Measurements from ENCODE around the gene TMTC4.

The TMTC4 gene

DNA sequence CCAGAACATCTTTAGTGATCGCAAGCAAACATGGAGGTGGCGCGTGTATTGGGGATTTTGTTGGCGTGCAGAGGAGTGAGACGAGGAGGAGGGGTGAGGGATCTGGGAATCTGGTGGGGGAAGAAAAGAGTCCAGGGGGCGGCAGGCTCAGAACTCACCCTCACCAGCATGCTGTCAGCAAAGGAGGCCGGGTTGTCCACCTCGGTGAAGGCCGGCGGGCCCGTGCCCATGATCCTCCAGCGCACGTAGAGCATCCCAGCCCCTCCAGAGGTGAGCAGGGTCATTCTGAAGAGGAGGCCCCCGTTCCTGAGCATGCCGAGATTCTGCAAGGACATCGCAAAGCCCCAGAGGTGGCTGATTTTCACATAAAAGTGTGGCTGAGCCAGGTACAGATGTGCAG is 37.2 kb downstream of the TMTC4 start:
- H3K9me3 ChIP-seq (ENCODE audit: control insufficient read depth, insufficient read depth, low read depth, low read length): no peaks in the 10 kb centered on the region
- no peaks in the 10 kb centered on the region for H3K4me1 ChIP-seq (ENCODE audit: control insufficient read depth, insufficient read depth, low read length)
- POLR2A ChIA-PET: no interaction called here
- peaks cover 0 to 47% of the 10 kb centered on the region in 2 experiments; a peak in 2 of 3 replicates for H3K36me3 ChIP-seq (ENCODE audit: control insufficient read depth in 2 of 2, insufficient read depth in 1 of 2, low read length in 2 of 2)
- no peak overlapping the region for H3K4me3 ChIP-seq (ENCODE audit: low read depth, low read length)
- no peak for TF ChIP-seq KLF16 (tag by site-specific recombination; IDR thresholded peaks at IDR 0.05)
- TF ChIP-seq KLF1 (tag by site-specific recombination; IDR thresholded peaks at IDR 0.05): no peak
- no peak for TF ChIP-seq ZNF169 (tag by site-specific recombination; IDR thresholded peaks at IDR 0.05)
- TF ChIP-seq ZNF670 (tag by site-specific recombination; IDR thresholded peaks at IDR 0.05; ENCODE audit: low read depth): no peak
- TF ChIP-seq ZNF664 (tag by site-specific recombination; IDR thresholded peaks at IDR 0.05): no peak
- no peak for TF ChIP-seq ZBTB8A (tag by site-specific recombination; IDR thresholded peaks at IDR 0.05)
- no peak for TF ChIP-seq ZNF544 (tag by site-specific recombination; IDR thresholded peaks at IDR 0.05)
- TF ChIP-seq GLIS2 (tag by site-specific recombination; IDR thresholded peaks at IDR 0.05): no peak
- TF ChIP-seq ZNF391 (tag by site-specific recombination; IDR thresholded peaks at IDR 0.05; ENCODE audit: borderline replicate concordance, low read depth): no peak
- TF ChIP-seq, protein P1, sequence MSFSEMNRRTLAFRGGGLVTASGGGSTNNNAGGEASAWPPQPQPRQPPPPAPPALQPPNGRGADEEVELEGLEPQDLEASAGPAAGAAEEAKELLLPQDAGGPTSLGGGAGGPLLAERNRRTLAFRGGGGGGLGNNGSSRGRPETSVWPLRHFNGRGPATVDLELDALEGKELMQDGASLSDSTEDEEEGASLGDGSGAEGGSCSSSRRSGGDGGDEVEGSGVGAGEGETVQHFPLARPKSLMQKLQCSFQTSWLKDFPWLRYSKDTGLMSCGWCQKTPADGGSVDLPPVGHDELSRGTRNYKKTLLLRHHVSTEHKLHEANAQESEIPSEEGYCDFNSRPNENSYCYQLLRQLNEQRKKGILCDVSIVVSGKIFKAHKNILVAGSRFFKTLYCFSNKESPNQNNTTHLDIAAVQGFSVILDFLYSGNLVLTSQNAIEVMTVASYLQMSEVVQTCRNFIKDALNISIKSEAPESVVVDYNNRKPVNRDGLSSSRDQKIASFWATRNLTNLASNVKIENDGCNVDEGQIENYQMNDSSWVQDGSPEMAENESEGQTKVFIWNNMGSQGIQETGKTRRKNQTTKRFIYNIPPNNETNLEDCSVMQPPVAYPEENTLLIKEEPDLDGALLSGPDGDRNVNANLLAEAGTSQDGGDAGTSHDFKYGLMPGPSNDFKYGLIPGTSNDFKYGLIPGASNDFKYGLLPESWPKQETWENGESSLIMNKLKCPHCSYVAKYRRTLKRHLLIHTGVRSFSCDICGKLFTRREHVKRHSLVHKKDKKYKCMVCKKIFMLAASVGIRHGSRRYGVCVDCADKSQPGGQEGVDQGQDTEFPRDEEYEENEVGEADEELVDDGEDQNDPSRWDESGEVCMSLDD (tag by site-specific recombination; IDR thresholded peaks at IDR 0.05): no peak
- no peak for TF ChIP-seq ZNF112 (tag by site-specific recombination; IDR thresholded peaks at IDR 0.05)
- CTCF ChIA-PET: no interaction called here
- H3K27ac ChIP-seq (ENCODE audit: extremely low read depth, low read depth, low read length): no peak overlapping the region

DNA sequence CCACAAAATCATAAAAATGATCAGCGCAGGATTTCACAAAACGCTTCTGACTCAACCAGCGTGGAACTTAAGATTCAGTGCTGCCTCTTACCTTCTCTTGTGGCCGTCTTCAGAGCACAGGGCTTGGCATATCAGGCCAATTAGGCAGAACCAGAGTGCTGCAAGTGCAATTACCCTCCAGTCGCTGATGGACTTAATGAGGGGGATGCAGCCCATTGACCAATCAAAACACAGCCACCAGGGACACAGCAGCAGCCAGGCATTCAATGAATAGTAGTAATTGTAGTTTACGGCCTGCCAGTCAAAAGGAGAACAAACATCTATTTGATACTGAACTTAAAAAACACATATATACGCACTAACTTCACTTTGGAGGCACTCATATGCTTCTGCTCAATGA is 38.2 kb downstream of the TMTC4 start:
- no peak overlapping the region for H3K27ac ChIP-seq (ENCODE audit: extremely low read depth, low read depth, low read length)
- no peak overlapping the region for H3K4me3 ChIP-seq (ENCODE audit: low read depth, low read length)
- ChIA-PET POLR2A (no interaction called here), CTCF (no interaction called here)
- H3K36me3 ChIP-seq (ENCODE audit: control insufficient read depth in 2 of 2, insufficient read depth in 1 of 2, low read length in 2 of 2): peaks cover 0 to 43% of the 10 kb centered on the region in 2 experiments; a peak in 2 of 3 replicates
- no peaks in the 10 kb centered on the region for H3K4me1 ChIP-seq (ENCODE audit: control insufficient read depth, insufficient read depth, low read length)
- H3K9me3 ChIP-seq (ENCODE audit: control insufficient read depth, insufficient read depth, low read depth, low read length): no peaks in the 10 kb centered on the region
- TF ChIP-seq ZNF37A (tag by site-specific recombination; IDR thresholded peaks at IDR 0.05) (no peak), GLI4 (tag by site-specific recombination; IDR thresholded peaks at IDR 0.05) (no peak), ZNF555 (tag by site-specific recombination; conservative IDR thresholded peaks at IDR 0.05) (no peak), ZNF354C (tag by site-specific recombination; IDR thresholded peaks at IDR 0.05; ENCODE audit: borderline replicate concordance, low read depth) (no peak), ZNF571 (tag by site-specific recombination; IDR thresholded peaks at IDR 0.05) (no peak), ZNF140 (tag by site-specific recombination; IDR thresholded peaks at IDR 0.05) (no peak), ZNF48 (tag by site-specific recombination; IDR thresholded peaks at IDR 0.05) (no peak), KLF1 (tag by site-specific recombination; IDR thresholded peaks at IDR 0.05) (no peak), ZNF157 (tag by site-specific recombination; IDR thresholded peaks at IDR 0.05) (no peak), ZNF660 (tag by site-specific recombination; IDR thresholded peaks at IDR 0.05) (no peak), ZNF544 (tag by site-specific recombination; IDR thresholded peaks at IDR 0.05) (no peak), PRDM1 (tag by site-specific recombination; IDR thresholded peaks at IDR 0.05) (no peak), ZNF391 (tag by site-specific recombination; IDR thresholded peaks at IDR 0.05; ENCODE audit: borderline replicate concordance, low read depth) (no peak)
- TF ChIP-seq, protein P2, sequence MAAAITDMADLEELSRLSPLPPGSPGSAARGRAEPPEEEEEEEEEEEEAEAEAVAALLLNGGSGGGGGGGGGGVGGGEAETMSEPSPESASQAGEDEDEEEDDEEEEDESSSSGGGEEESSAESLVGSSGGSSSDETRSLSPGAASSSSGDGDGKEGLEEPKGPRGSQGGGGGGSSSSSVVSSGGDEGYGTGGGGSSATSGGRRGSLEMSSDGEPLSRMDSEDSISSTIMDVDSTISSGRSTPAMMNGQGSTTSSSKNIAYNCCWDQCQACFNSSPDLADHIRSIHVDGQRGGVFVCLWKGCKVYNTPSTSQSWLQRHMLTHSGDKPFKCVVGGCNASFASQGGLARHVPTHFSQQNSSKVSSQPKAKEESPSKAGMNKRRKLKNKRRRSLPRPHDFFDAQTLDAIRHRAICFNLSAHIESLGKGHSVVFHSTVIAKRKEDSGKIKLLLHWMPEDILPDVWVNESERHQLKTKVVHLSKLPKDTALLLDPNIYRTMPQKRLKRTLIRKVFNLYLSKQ (tag by site-specific recombination; IDR thresholded peaks at IDR 0.05; ENCODE audit: borderline replicate concordance): no peak
- TF ChIP-seq, protein P3, sequence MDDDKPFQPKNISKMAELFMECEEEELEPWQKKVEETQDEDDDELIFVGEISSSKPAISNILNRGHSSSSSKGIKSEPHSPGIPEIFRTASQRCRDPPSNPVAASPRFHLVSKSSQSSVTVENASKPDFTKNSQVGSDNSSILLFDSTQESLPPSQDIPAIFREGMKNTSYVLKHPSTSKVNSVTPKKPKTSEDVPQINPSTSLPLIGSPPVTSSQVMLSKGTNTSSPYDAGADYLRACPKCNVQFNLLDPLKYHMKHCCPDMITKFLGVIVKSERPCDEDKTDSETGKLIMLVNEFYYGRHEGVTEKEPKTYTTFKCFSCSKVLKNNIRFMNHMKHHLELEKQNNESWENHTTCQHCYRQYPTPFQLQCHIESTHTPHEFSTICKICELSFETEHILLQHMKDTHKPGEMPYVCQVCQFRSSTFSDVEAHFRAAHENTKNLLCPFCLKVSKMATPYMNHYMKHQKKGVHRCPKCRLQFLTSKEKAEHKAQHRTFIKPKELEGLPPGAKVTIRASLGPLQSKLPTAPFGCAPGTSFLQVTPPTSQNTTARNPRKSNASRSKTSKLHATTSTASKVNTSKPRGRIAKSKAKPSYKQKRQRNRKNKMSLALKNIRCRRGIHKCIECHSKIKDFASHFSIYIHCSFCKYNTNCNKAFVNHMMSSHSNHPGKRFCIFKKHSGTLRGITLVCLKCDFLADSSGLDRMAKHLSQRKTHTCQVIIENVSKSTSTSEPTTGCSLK (tag by site-specific recombination; IDR thresholded peaks at IDR 0.05): no peak
- TF ChIP-seq, protein P4, sequence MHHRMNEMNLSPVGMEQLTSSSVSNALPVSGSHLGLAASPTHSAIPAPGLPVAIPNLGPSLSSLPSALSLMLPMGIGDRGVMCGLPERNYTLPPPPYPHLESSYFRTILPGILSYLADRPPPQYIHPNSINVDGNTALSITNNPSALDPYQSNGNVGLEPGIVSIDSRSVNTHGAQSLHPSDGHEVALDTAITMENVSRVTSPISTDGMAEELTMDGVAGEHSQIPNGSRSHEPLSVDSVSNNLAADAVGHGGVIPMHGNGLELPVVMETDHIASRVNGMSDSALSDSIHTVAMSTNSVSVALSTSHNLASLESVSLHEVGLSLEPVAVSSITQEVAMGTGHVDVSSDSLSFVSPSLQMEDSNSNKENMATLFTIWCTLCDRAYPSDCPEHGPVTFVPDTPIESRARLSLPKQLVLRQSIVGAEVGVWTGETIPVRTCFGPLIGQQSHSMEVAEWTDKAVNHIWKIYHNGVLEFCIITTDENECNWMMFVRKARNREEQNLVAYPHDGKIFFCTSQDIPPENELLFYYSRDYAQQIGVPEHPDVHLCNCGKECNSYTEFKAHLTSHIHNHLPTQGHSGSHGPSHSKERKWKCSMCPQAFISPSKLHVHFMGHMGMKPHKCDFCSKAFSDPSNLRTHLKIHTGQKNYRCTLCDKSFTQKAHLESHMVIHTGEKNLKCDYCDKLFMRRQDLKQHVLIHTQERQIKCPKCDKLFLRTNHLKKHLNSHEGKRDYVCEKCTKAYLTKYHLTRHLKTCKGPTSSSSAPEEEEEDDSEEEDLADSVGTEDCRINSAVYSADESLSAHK (tag by site-specific recombination; IDR thresholded peaks at IDR 0.05): no peak
- TF ChIP-seq, protein P1 (tag by site-specific recombination; IDR thresholded peaks at IDR 0.05): no peak
